GM19328 (cell line): ENCODE results near the gene AGBL1.

Source experiments
- ATAC-seq: cut with Tn5 transposase; IDR thresholded peaks from one replicate; pipeline ENCODE4 v1.9.1; 2021; ENCODE audit warnings: mild to moderate bottlenecking, moderate library complexity; ENCODE audit not compliant: unreplicated experiment

Gene AGBL1

GRCh38 chr15:86629409-86630356 lies 550.0 kb downstream of the AGBL1 start:
- no peak for ATAC-seq

- no peak for ATAC-seq
Measured at GRCh38 chr15:86630946-86631345, 551.3 kb downstream of the AGBL1 start.

GRCh38 chr15:86634146-86634545 lies 554.5 kb downstream of the AGBL1 start:
- ATAC-seq = no peak

- no peak for ATAC-seq
Measured at GRCh38 chr15:86634992-86635638, 555.4 kb downstream of the AGBL1 start.

GRCh38 chr15:86644339-86644738 lies 564.7 kb downstream of the AGBL1 start:
- no peak for ATAC-seq

GRCh38 chr15:86645925-86646500 lies 566.3 kb downstream of the AGBL1 start:
- no peak for ATAC-seq

- no peak for ATAC-seq
Measured at GRCh38 chr15:86647810-86648440, 568.3 kb downstream of the AGBL1 start.

- ATAC-seq = no peak
Measured at GRCh38 chr15:86649277-86649676, 569.6 kb downstream of the AGBL1 start.

GRCh38 chr15:86650094-86650493 lies 570.4 kb downstream of the AGBL1 start:
- no peak for ATAC-seq

- ATAC-seq = no peak
Measured at GRCh38 chr15:86653344-86654197, 573.9 kb downstream of the AGBL1 start.

GRCh38 chr15:86654501-86654900 lies 574.8 kb downstream of the AGBL1 start:
- ATAC-seq = no peak

- no peak for ATAC-seq
Measured at GRCh38 chr15:86657305-86657704, 577.6 kb downstream of the AGBL1 start.

GRCh38 chr15:86659724-86660411 lies 580.2 kb downstream of the AGBL1 start:
- no peak for ATAC-seq

GRCh38 chr15:86661580-86661979 lies 581.9 kb downstream of the AGBL1 start:
- no peak for ATAC-seq

GRCh38 chr15:86663304-86663703 lies 583.6 kb downstream of the AGBL1 start:
- no peak for ATAC-seq

GRCh38 chr15:86663979-86664378 lies 584.3 kb downstream of the AGBL1 start:
- ATAC-seq = no peak

GRCh38 chr15:86664581-86664980 lies 584.9 kb downstream of the AGBL1 start:
- no peak for ATAC-seq

GRCh38 chr15:86676002-86676401 lies 596.3 kb downstream of the AGBL1 start:
- ATAC-seq = no peak

- ATAC-seq = no peak
Measured at GRCh38 chr15:86677278-86677677, 597.6 kb downstream of the AGBL1 start.

- ATAC-seq = no peak
Measured at GRCh38 chr15:86685263-86685662, 605.6 kb downstream of the AGBL1 start.
